GM12891 (cell line): Measurements from ENCODE around the gene WDR45B.

Experiments used
- POLR2A ChIP-seq: IDR thresholded peaks from 2 replicates; pipeline ENCODE4 v1.6.1; 2011; ENCODE audit warnings: low read depth, low read length, control low read depth
- POLR2AphosphoS5 ChIP-seq: IDR thresholded peaks from 2 replicates; pipeline ENCODE4 v1.6.1; 2011; ENCODE audit warnings: low read depth, low read length, control low read depth
- POU2F2 ChIP-seq: IDR thresholded peaks from 2 replicates; pipeline ENCODE4 v1.6.1; 2011; ENCODE audit warnings: low read depth, mild to moderate bottlenecking, control low read depth, low read length, moderate library complexity
- SPI1 ChIP-seq: IDR thresholded peaks from 2 replicates; pipeline ENCODE4 v1.6.1; 2011; ENCODE audit warnings: low read depth, low read length, control low read depth
- TAF1 ChIP-seq: IDR thresholded peaks from 2 replicates; pipeline ENCODE4 v1.6.1; 2011; ENCODE audit warnings: low read depth, low read length, control low read depth

DNA sequence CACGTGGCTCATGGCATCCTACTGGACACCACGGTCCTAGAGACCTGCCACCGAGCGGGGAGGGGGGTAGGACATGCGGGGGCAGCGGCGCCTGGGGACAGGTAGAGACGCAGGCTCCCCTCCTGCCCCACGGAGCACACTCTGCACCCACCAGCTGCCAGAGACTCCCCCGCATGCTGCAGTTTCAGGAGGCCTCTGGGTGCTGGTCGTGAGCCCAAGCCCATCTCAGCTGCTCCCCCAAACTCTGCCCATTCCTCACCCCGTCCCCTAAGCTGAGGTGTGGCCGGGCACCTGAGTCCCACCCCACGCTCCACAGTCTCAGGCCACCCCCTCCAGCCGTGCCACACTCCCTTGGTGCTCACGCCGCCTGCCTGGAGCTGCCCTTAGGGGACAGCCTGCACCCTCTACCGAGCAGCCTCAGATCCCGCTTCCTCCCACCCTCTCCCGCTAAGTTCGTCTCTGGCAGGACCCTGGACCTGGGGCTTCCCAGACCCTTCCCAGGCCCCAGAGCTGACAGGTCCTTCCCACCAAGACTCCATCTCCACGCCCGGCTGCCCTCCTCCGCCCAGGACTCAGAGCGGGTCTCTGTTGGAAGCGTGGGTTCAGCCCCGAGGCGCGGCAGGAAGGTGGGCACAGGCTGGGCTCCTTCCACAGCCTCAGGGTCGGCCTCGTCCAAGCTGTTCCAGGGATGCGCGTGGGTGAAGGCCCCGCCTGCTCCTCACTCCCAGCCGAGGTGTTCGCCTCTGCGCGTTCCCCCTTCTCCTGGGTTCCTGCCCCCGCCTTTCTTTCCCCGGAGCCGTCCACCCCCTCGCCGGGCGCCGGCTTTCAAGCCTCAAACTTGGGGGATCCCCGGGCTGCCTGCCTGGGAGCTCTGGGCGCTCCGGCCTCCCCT lies 48.9 kb upstream of the WDR45B start:
- no peak for TF ChIP-seq POLR2A
- TF ChIP-seq POLR2AphosphoS5, result no peak
- no peak for TF ChIP-seq TAF1
- TF ChIP-seq SPI1, result no peak
- TF ChIP-seq POU2F2, result no peak
